GM19025 (cell line): ENCODE measurements around the gene EPHA1.

ENCODE experiments used
- ATAC-seq: cut with Tn5 transposase; IDR thresholded peaks from one replicate; pipeline ENCODE4 v1.9.1; 2021; ENCODE audit warnings: mild to moderate bottlenecking, low read depth, moderate library complexity; ENCODE audit not compliant: unreplicated experiment

The EPHA1 gene

DNA sequence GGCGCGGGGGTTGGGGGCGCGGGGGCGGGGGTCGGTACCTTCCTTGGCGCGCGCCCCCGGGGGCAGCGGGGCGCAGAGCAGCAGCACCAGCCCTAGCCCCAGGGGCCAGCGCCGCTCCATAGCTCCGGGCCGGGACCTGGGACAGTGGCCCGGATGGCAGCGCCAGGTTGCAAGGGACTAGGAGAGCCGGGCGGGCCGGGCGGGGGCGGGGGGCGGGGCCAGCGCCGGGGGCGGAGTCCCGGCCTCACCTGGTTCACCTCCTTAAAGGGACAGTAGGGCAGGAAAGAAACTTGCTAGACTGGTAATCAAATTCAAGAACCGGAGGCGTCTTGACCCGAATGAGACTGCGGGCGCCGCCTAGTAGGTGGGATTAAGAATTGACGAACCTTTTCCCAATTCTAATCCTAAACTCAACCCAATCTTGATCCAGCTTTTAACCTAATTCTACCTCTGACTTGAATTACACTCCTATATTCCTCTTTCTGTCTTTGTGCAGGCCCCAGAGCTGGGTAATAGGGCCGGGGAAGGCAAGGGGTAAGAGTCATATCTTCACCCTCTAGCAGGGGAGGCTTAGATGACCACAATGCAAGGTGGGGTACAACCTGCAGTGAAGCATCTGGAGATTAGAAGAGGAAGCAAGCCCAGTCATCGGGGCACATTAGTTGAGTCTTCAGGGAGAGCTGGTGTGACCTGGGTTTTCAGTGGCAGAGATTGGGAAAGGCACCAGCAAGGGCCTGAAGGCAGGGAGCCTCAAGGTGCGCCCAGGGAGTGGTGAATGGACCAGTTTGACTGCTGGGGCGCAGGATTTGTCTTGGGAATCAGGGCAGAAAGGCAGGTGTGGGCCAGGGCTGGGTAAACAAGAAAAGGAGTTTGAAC is at the start of gene EPHA1:
Gene EPHA1 (minus strand): TSS at position 171 of the 876 bp plus-strand sequence. CDS start 51 bp downstream, at position 120.
- ATAC-seq = no peak

DNA sequence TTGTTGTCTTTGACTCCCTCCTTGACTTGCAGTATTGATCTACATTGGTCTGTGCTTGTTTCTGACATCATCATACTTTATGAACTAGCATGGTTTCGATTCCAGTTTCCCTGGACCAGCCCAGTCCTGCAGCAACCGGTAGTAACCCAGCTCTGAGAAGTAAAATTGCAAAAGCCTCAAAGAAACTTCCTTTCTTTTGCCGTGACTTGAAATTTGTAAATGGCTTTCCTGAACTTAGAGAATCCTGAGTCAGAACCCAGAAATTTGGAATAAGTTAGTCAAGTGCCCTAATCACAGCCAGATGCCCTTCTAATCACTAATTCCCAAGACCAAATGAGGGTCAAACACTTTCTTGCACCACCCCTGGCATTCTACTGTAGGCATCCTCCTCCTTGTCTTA is 49.6 kb upstream of the EPHA1 start:
- ATAC-seq = peak; percentile 74

DNA sequence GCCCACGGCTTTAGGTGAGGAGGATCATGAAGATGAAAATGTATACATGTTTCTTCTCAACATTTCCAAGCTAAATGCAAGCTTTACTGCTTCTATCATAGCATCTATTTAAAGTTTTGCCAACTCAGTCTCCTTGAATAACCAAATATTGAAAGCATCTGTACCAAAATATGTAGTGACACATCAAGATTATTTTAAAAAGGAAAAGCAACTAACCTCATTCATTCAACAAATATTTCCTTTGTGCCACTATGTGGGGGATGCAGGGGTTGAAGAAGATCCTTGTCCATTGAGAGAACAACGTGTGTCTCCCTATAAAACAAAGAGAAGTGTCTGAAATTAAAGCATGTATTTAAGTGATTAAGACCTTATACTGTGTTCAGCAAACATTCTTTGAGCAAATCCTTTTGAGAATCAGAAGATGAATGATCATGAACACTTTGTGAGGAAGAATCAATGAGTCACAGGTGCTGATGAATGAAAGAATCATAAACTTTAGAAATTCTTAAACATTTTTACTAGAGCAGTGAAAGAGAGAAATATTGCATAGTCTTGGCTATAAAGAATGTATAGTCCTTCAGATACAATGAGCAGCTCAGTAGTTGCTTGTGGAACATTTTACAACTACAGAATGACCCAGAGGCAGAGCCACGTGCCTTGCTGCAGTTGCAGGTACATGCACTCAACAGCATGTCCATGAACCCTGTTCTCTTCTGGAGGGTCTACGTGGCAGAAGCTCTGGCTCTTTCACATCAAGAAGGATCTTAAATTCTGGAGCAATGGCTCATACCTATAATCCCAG is 48.5 kb upstream of the EPHA1 start:
- ATAC-seq = no peak

DNA sequence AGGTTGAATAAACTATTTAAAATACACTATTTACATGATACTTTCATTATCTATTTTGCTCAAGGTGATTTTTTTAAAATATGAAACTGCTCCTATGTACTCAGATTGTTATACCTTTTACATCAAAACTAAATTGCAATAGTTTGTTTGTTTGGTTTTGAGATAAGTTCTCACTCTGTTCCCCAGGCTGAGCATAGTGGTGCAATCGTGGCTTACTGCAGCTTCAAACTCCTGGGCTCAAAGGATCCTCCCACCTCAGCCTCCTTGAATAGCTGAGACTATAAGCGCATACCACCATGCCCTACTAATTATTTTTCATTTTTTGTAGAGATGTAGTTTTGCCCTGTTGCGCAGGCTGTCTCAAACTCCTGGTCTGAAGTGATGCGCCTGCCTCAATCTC is 47.3 kb upstream of the EPHA1 start:
- ATAC-seq = no peak

DNA sequence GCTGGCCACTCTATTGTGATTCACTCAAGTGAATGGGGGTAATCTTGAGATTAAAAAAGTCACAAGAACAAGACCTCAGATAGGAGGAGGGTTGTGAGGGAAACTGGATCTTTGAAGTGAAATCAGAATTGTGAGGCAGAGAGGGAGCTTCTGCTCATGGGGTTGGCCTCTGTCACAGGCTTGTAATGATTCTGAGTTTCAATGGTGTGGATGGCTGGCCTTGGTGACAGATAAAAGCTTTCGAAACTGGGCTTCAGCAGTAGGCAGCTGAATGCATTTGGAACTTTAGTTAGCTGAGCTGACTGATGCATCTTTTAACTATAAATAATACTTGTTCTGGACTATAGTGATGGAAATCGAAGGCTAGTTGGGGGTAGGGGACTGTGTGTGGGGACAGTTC is 46.8 kb upstream of the EPHA1 start:
- no peak for ATAC-seq

DNA sequence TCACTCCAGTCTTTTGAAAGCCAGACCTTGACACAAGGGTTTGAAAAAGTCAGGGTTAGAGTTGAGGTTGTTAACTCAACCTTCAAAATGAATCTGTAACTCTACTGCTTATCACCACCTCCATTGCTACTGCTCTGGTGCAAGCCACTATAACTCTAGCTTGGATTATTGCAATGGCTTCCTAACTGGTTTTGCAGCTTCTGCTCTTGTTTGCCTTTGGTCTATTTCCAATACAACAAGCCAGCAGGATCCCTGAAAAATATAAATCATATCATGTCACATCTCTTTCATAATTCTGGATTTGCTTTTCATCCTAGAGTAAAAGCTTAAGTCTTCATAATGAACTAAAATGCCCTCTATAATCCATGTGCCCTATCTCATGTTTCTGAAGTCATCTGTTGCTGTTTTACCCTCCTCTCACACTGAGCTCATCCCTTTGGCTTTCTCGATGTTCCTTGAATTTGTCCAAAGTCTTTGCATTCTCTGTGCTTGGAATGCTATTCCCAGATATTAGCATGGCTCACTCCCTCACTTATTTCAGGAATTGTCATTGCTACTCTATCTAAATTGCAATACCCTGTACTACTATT is 45.5 kb upstream of the EPHA1 start:
- ATAC-seq = no peak

DNA sequence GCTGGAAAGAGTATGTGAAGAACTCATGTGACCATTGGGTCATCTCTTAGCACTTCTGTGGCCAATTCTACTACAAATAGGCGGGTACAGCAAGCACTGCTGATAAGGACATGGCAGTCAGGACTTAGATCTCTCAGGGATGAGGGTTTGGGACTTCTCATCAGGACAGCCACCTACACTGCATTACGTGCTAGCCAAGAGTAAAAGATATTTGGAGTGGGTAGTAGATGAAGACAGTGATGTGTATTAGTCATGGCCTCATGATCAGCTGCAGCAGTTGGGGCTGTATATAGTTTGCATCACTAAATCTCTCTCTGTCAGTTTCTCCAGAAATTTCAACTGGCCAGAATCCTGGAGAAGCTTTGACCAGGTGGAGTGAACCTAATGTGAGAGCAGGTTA is 43.8 kb upstream of the EPHA1 start:
- no peak for ATAC-seq

DNA sequence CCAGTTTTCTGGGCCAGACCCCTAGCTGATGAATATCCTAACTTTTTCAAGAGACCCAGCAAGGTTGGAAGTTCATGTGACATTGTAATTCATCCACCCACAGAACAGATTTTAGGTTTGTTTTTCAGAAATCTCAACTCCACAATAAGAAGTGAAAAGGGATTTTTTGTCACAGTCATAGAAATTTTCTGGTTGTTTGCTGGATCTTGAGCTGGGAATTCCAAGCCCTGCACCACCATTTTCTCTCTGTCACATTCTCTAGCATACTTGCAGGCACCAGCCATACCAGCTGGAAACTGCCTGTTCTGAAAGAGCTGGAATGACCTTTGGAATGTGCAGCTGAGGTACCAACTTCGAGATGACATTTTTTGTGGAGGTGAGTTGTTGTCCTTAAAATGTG is 43.1 kb upstream of the EPHA1 start:
- no peak for ATAC-seq

DNA sequence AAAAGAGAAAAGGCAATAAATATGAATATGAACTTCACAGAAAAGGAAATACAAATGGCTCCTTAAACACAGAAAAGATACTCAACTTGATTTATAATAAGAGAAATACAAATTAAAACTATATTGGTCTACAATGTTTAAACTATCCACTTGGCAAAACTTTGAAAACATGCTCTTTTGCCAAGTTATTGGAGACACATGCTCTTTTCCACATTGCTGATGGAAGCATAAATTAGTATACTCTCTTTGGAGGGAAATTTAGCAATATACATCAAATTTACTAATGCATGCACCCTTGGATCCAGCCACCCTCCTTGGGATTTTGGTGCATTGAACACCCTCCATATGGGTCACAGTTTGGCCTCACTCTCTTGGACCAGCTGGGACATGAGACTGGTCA is 42.5 kb upstream of the EPHA1 start:
- ATAC-seq = no peak

DNA sequence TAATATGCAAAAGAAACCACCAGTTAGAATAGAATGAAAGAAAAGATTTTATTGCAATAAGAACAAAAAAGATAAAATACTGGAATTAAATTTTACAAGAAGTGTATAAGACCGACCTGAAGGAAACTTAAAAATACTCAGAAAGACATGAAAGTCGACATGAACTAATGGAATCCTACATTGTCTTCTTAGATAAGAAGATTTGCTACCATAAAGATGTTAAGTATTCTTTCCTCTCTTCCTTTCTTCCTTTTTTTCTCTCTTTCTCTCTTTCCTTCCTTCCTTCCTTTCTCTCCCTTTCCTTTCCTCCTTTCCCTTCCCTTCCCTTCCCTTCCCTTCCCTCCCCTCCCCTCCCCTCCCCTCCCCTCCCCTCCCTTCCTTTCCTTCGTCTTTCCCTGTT is 41.1 kb upstream of the EPHA1 start:
- no peak for ATAC-seq

DNA sequence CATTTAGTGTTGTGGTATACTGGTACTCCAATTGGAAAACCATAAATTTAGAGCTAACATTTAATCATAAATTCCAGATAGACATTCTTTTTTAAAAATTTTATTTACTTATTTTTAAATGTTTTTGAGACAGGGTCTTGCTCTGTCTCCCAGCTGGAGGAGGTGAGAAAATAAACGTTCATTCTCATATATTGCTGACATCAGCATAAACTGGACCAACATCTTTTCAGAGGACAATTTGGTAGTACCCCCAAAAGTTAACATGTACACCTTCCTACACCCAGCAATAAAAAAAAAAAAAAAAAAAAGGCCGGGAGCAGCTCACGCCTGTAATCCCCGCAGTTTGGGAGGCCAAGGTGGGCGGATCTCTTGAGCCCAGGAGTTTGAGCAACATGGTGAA is 39.8 kb upstream of the EPHA1 start:
- ATAC-seq = no peak

DNA sequence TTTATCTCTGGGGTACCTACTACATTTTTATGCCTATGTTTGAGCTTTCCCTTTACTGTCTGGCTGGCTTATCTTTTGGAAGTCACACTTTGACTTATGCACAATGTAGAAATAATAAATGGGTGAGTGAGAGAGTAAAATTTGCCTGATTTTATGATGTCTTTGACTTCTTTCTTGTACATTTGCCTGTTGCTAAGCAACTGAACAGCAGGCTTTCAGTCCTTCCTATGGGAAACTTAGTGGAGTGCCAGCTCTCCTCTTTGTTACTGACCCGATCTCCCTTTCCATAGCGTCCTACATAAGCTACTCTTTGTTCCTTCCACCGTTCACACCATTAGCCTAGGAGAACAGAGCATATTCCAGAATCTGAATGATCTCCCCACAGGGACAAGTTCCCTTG is 38.8 kb upstream of the EPHA1 start:
- ATAC-seq = no peak

DNA sequence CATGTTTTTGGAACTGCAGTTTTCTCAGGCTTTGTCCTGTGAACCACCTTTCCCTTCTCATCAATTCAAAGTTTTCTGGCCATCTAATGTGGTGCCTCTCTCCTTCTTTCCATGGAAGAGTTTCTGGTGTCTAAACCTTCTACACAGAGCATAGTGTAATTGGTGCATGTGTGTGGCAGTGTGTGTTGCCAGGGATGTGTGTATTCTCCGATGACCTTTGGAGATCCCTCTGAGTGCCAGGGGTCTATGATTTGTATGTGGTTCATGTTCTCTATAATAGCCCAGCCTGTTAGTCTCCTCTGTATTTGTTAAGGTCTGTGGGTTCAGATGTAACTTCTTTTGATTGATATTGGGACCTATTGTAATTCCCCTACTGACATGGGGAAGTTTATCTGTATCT is 36.1 kb upstream of the EPHA1 start:
- ATAC-seq = no peak

DNA sequence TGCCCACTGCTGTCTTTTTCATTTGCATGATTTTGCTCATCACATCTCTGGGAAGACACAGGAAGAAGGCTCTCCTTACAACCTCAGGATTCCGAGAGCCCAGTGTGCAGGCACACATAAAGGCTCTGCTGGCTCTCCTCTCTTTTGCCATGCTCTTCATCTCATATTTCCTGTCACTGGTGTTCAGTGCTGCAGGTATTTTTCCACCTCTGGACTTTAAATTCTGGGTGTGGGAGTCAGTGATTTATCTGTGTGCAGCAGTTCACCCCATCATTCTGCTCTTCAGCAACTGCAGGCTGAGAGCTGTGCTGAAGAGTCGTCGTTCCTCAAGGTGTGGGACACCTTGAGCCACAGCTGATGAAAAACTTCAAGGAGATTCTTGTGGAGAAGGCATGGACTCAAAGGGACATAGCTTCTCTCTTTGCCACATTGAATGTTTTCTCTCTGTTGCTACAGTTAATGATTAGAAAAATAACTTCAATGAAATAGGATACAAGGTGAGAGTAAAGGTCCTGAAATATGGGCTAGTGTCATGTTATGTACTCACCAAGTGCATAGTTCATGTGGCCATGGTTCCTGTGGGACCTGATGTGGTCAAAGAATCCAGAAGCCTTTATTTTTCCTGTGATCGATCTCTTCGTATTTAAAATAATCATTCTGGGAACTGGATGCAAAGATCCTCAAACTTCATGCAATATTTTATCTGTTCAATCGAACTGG is 35.6 kb upstream of the EPHA1 start:
- ATAC-seq = no peak

DNA sequence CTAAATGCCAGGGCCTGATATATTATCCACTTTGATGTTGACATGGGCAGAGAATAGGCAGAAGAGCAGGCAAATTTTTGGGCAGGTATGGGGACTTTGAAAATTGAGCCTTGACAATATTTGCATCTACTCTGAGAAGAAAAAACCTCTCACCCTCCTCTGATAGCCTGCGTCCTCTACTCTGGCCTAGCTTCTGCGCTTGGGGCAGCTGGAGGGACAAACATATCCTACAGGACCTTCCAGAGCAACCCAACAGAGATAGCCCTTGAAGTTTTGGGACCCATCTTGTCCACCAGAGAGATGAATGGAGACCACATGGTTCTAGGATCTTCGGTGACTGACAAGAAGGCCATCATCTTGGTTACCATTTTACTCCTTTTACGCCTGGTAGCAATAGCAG is 34.5 kb upstream of the EPHA1 start, which contains the start of gene TAS2R60:
Gene TAS2R60 (plus strand): TSS at position 301 of the 400 bp plus-strand sequence. CDS start 0 bp downstream, at position 301.
- ATAC-seq = no peak

DNA sequence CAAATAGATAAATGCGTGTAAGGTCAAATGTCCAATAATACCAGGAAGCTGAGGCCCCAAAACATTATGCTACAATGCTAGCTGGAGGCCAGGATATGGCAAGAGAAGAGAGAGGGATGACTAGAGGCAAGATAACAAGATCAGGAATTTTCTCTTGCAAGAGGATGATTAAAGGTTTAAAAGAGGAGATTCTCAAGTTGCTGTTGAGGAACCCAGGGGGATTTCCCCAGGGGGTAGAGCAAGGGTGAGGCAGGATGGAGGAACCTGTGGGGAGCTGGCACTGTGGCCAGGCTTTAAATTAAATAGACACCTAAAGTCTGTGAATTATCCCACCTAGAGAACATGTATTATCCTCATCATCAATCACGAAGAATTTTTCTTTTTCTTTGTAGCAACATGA is 31.2 kb upstream of the EPHA1 start:
- ATAC-seq = no peak

DNA sequence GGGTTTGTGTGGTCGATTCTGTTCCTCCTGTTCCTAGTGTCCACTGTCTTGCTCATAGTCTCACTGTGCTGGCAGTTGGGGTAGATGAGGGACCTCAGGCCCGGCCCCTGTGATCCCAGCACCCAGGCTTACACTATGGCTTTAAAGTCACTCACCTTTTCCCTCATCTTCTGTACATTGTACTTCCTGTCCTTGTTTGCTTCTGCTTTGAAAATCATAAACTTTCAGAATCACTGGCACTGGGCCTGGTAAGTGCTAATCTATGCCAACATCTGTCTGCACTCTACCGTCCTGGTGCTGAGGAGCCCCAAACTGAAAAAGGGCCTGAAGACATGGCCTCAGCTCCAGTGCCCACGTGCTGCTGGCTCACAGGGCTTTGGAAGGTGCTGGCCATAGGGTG is 28.9 kb upstream of the EPHA1 start:
- peak; percentile 46 for ATAC-seq

DNA sequence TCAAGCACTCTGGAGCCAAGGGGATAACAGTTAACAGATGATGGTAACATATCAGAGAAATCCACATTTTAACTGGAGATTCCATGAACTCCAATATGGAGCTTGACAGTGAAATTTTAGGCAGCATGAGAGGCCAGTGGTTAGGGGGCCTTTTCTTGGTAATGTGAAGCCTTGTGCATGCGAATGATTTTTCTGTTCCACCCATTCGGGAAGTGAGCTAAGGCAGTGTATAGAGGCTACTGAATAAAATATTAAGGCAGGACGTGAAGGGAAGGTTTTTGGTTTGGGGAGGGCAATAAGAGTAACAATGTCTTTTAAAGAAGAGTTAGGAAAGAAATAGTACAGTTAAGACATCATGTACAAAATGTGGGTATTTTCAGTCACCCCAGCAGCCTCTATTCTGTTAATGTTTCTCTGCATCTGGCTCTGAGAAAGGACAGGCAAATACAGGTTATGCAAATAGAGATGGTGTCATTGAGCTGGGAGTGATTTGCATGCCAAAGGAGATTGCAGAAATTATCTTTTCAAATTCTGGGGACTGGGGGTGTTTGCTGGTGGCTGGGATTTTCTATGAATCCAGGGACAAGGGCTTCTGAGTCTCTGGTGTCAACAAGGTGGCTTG is 27.8 kb upstream of the EPHA1 start:
- peak; percentile 82 for ATAC-seq

DNA sequence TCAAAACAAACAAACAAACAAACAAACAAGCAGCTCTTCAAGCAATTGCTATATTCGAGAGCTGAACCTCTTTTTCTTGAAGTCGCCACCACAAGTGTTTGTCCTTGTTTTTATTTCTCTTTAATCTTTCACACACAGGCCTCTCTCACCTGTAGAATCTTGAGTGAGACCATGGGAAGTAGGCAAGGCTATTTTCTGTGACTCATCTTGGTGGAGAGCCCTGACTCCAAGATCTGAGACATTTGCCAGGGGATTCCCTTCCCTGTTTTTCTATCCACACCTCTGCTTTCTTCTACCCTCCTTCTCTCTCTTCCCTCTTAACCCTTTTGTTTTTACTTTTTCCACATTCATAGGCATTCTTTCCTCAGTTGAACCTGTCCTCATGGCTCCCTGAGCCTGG is 26.6 kb upstream of the EPHA1 start:
- no peak for ATAC-seq

DNA sequence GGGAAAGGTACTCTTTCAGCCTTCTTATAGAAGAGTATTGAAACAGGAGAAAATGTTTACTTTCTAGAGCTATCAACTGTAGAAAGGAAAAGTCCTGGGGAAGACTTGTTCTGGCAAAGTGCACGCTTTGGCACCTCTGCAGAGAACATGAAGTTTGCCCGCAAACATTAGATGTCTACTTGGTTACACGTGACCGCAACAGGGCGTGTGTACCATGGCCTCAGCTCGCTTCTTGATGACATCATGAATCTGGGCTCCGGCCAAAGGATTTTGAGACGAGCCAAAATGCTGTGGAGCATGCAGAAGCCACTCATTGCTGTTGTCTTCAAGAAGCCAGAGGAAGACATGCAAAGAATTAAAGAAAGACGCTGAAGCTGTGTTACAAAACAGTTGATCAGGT is 26.0 kb upstream of the EPHA1 start:
- no peak for ATAC-seq
